Esophagus squamous epithelium (tissue), 4 donors: ENCODE data around the gene KCNH1.

ENCODE experiments used
- POLR2A ChIP-seq, 4 donors: fragments of 450-650 bp; IDR thresholded peaks; one replicate each; pipeline ENCODE4 v1.6.1; 2017; ENCODE audit warnings: antibody characterized with exemption in 4 of 4, mild to moderate bottlenecking in 4 of 4, moderate library complexity in 3 of 4
- TF ChIP-seq, protein P1 (sequence below), 6 experiments: fragments of 450-650 bp in 4 of 6; fragments of 200-600 bp in 2 of 6; sonication (generic) in 2 of 6; IDR thresholded peaks; one replicate each; pipeline ENCODE4 v1.5.1; 2016 to 2019; ENCODE audit warnings: antibody characterized with exemption in 6 of 6, mild to moderate bottlenecking in 4 of 6, moderate library complexity in 4 of 6

GRCh38 chr1:210746024-210746731, 387.8 kb downstream of the KCNH1 start:
- TF ChIP-seq, protein P1, sequence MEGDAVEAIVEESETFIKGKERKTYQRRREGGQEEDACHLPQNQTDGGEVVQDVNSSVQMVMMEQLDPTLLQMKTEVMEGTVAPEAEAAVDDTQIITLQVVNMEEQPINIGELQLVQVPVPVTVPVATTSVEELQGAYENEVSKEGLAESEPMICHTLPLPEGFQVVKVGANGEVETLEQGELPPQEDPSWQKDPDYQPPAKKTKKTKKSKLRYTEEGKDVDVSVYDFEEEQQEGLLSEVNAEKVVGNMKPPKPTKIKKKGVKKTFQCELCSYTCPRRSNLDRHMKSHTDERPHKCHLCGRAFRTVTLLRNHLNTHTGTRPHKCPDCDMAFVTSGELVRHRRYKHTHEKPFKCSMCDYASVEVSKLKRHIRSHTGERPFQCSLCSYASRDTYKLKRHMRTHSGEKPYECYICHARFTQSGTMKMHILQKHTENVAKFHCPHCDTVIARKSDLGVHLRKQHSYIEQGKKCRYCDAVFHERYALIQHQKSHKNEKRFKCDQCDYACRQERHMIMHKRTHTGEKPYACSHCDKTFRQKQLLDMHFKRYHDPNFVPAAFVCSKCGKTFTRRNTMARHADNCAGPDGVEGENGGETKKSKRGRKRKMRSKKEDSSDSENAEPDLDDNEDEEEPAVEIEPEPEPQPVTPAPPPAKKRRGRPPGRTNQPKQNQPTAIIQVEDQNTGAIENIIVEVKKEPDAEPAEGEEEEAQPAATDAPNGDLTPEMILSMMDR (IDR thresholded peaks at IDR 0.05), result no peak
- no peak for TF ChIP-seq POLR2A (IDR thresholded peaks at IDR 0.05)
